Hippocampal formation (tissue), 2 donors: ENCODE results near the gene SND1.

Source experiments
- DNase-seq, 2 donors: peaks; one replicate each; lab custom pipeline; 2025; lab: John Stamatoyannopoulos, UW

Gene SND1

GRCh38 chr7:128020159-128020558 lies 368.2 kb downstream of the SND1 start:
- no peak for DNase-seq

GRCh38 chr7:128021366-128021765 lies 369.4 kb downstream of the SND1 start:
- DNase-seq, result no peak

GRCh38 chr7:128022631-128023532 lies 370.9 kb downstream of the SND1 start:
- no peak for DNase-seq

- no peak for DNase-seq
Measured at GRCh38 chr7:128024151-128024550, 372.2 kb downstream of the SND1 start.

- DNase-seq, result no peak
Measured at GRCh38 chr7:128025380-128025779, 373.4 kb downstream of the SND1 start.

- no peak for DNase-seq
Measured at GRCh38 chr7:128025819-128026218, 373.8 kb downstream of the SND1 start.

GRCh38 chr7:128026551-128026950 lies 374.6 kb downstream of the SND1 start:
- DNase-seq, result no peak

- DNase-seq, result no peak
Measured at GRCh38 chr7:128027485-128027980, 375.5 kb downstream of the SND1 start.

GRCh38 chr7:128029405-128029995 lies 377.5 kb downstream of the SND1 start:
- DNase-seq, result no peak

GRCh38 chr7:128030263-128030653 lies 378.3 kb downstream of the SND1 start:
- DNase-seq, result no peak

- peak; percentile 21 to 59 for DNase-seq
Measured at GRCh38 chr7:128030654-128031611, 378.9 kb downstream of the SND1 start, which contains the start of gene LRRC4. Gene LRRC4, minus strand, starts transcription at chr7:128031437. Its CDS starts 797 bp downstream, at chr7:128030640.

GRCh38 chr7:128031901-128032604 lies 380.1 kb downstream of the SND1 start:
- peak; percentile 47 to 56 for DNase-seq

- DNase-seq, result no peak
Measured at GRCh38 chr7:128032605-128033235, 380.7 kb downstream of the SND1 start.

- no peak for DNase-seq
Measured at GRCh38 chr7:128033246-128033645, 381.3 kb downstream of the SND1 start.

GRCh38 chr7:128034825-128035224 lies 382.8 kb downstream of the SND1 start:
- no peak for DNase-seq

- DNase-seq, result peak in 1 of 2 donors; percentile 63
Measured at GRCh38 chr7:128035712-128036111, 383.7 kb downstream of the SND1 start.

- no peak for DNase-seq
Measured at GRCh38 chr7:128036226-128036940, 384.4 kb downstream of the SND1 start.

- DNase-seq, result no peak
Measured at GRCh38 chr7:128037081-128037480, 385.1 kb downstream of the SND1 start.

GRCh38 chr7:128037880-128038619 lies 386.1 kb downstream of the SND1 start:
- DNase-seq, result no peak
